Cardiac muscle cell (in vitro differentiated cells and primary cell): ENCODE measurements around the gene TGFBR1. TPM values are rescaled to one million over a fixed set of nuclear protein-coding genes. Genes with fewer than 3 reads are reported as not detected.

Experiments
- DNase-seq, 2 donors: peaks; one replicate each; pipeline versions ENCODE4 v3.0.0 to v3.0.0-alpha.2; 2010 to 2017; ENCODE audit warnings: low read depth in 1 of 2, low spot score in 1 of 2
- H3K27ac ChIP-seq: fragments of 200-600 bp; sonication (generic); 2 replicates; pipeline ENCODE4 v1.5.1; 2016
- H3K27me3 ChIP-seq: fragments of 200-600 bp; sonication (generic); 2 replicates; pipeline ENCODE4 v1.6.0; 2016; ENCODE audit warnings: control low read depth
- H3K36me3 ChIP-seq: fragments of 200-600 bp; sonication (generic); 2 replicates; pipeline ENCODE4 v1.5.1; 2016; ENCODE audit warnings: control low read depth
- H3K4me1 ChIP-seq: fragments of 200-600 bp; sonication (generic); 2 replicates; pipeline ENCODE4 v1.8.1; 2017; ENCODE audit warnings: low read depth, mild to moderate bottlenecking, mixed run types
- H3K4me3 ChIP-seq: fragments of 200-600 bp; sonication (generic); 2 replicates; pipeline ENCODE4 v1.5.1; 2016; ENCODE audit warnings: mild to moderate bottlenecking
- H3K9me3 ChIP-seq: fragments of 200-600 bp; sonication (generic); 2 replicates; pipeline ENCODE4 v1.5.1; 2017; ENCODE audit warnings: low read depth, mild to moderate bottlenecking, control low read depth
- polyA plus RNA-seq: library from polyadenylated mRNA; unstranded; fragments of >200 nt; fragmentation: Nextera tagmentation; extraction: Ambion mirVana; gene quantifications from 2 replicates; pipeline ENCODE4 v1.2.1, GENCODE V29; 2016
- total RNA-seq: library from RNA; depleted of rRNA; stranded (reverse); fragments of >200 nt; gene quantifications from 2 replicates; pipeline ENCODE4 v1.2.3, GENCODE V29; 2016
- TF ChIP-seq, protein P1 (sequence below): IDR thresholded peaks from 2 replicates; pipeline ENCODE4 v1.5.1; 2012; ENCODE audit warnings: low read depth, mild to moderate bottlenecking, low read length

TGFBR1 gene
- total and polyA plus RNA-seq, 2 experiments from 2014 or later, result 11.1 to 17.2 TPM

DNA sequence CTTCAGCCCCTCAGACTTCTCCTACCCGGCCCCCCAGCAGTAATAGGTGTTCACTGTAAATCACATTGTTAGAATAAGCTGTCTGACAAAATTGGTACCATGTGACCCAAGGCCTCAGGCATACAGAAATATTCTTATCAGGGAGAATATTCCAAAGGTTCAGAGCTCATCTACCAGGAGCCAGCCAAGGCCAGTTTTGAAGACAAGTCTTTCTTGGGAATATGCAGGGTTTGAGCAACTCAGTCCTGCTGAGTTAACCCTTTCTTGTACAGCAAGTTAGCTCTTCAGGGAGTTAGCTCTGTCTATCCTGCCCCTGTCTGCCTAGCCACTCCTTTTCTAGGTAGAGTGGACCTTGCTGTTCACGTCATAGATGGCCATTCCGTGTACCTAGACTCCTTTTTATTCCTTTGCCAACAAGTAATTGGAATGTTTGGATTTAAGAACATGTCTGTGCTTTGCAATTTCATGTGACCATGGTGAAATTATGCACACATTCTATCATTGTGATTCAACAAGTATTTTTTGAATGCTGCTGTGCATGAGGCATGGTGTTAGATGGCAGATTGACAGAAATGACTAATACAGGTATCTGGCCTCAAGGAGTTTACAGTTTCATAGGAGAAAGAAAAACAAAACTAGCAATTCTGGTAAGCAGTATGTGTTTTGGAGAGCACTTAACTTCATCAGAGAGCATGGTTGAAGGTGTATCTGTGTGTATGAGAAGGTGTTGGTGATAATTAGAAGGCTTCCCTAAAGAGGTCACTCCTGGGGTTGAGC is 22.6 kb downstream of the TGFBR1 start:
- Histone ChIP-seq H3K27me3 (no peaks in the 10 kb centered on the region), H3K9me3 (no peaks in the 10 kb centered on the region), H3K4me1 (peaks cover 15% of the 10 kb centered on the region), H3K36me3 (no peaks in the 10 kb centered on the region), H3K27ac (no peak overlapping the region), H3K4me3 (no peak overlapping the region)
- DNase-seq, result no peak
- TF ChIP-seq, protein P1, sequence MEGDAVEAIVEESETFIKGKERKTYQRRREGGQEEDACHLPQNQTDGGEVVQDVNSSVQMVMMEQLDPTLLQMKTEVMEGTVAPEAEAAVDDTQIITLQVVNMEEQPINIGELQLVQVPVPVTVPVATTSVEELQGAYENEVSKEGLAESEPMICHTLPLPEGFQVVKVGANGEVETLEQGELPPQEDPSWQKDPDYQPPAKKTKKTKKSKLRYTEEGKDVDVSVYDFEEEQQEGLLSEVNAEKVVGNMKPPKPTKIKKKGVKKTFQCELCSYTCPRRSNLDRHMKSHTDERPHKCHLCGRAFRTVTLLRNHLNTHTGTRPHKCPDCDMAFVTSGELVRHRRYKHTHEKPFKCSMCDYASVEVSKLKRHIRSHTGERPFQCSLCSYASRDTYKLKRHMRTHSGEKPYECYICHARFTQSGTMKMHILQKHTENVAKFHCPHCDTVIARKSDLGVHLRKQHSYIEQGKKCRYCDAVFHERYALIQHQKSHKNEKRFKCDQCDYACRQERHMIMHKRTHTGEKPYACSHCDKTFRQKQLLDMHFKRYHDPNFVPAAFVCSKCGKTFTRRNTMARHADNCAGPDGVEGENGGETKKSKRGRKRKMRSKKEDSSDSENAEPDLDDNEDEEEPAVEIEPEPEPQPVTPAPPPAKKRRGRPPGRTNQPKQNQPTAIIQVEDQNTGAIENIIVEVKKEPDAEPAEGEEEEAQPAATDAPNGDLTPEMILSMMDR, result no peak

DNA sequence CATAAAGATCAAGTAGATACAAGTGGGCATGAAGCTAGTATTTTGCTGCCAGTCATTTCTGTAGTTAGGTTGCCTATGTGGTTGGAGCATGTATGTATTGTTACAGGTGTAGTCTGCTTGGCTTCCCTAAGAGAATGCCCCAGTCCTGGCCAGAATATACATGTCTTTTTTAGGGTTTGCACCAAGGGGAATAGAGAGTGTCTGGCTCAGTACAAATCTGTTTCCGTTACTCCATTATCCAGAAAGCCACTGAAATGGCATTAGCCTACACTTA is 23.2 kb downstream of the TGFBR1 start:
- no peak for DNase-seq
- Histone ChIP-seq H3K9me3 (no peaks in the 10 kb centered on the region), H3K27me3 (no peaks in the 10 kb centered on the region), H3K27ac (no peak overlapping the region), H3K4me1 (peaks cover 15% of the 10 kb centered on the region), H3K4me3 (no peak overlapping the region), H3K36me3 (no peaks in the 10 kb centered on the region)
- TF ChIP-seq, protein P1, result no peak

DNA sequence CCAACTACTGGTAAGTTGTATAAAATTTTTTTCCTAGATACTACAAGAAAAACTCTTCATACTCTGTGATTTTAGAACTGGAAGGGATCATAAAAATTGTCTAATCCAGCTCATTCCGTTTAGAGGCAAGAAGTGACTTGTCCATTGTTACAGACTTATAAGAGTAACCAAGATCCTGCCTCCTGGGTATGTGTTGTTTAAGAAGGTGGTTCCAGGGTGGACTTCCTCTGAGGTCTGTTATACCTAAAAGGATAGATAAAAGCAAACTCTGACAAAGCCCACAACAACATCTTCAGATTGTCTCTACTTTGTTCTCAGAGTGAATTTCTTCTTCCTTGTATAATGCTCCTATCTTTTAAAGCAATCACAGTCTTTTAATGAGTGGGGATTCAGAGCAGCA is 24.2 kb downstream of the TGFBR1 start:
- peaks cover 15% of the 10 kb centered on the region for H3K4me1 ChIP-seq
- H3K27ac ChIP-seq, result no peak overlapping the region
- TF ChIP-seq, protein P1, result no peak
- H3K4me3 ChIP-seq, result no peak overlapping the region
- no peaks in the 10 kb centered on the region for H3K9me3 ChIP-seq
- DNase-seq, result no peak
- H3K36me3 ChIP-seq, result no peaks in the 10 kb centered on the region
- H3K27me3 ChIP-seq, result no peaks in the 10 kb centered on the region

DNA sequence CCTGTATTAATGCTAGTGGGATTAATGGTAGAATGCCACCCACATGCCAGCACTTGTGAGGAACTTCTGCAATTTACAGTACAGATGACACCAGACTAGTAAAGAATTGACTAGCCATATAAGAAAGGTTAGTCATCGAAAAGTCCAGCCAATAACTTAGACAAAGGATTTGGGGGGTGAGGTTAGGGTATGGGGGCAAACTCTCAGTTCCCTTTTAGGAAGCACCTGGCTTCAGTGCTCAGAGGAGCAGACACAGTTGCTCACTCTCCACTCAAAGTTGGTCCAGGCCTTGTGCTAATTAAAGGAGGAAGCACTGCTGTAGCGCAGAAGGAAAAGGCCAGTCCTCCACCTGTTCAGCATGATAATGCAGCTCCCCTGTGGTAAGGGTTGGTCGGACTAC is 25.2 kb downstream of the TGFBR1 start:
- Histone ChIP-seq H3K27ac (no peak overlapping the region), H3K4me1 (peaks cover 15% of the 10 kb centered on the region), H3K9me3 (no peaks in the 10 kb centered on the region), H3K27me3 (no peaks in the 10 kb centered on the region), H3K36me3 (no peaks in the 10 kb centered on the region), H3K4me3 (no peak overlapping the region)
- TF ChIP-seq, protein P1, result no peak
- no peak for DNase-seq

DNA sequence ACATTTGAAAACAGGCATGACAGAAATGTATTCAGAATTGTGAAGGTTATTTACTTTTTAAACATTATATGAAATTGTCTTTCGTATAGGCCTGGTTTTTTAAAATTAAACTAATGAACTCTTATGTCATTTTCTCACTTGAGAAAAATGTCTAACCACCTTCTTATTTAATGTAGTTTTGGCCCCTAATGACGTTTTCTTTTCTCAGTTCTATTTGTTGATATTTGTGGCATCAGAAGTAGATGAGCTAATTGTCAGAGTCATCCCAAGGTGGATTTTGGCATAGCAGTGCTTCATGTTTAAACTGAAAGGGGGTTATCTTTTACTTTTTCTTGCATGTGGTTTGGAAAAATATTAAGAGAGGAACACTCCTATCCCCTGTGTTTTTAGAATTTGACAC is 28.2 kb downstream of the TGFBR1 start:
- H3K27ac ChIP-seq, result no peak overlapping the region
- peaks cover 5% of the 10 kb centered on the region for H3K36me3 ChIP-seq
- no peak overlapping the region for H3K4me3 ChIP-seq
- H3K27me3 ChIP-seq, result no peaks in the 10 kb centered on the region
- no peaks in the 10 kb centered on the region for H3K9me3 ChIP-seq
- TF ChIP-seq, protein P1, result no peak
- no peak for DNase-seq
- peaks cover 15% of the 10 kb centered on the region for H3K4me1 ChIP-seq

DNA sequence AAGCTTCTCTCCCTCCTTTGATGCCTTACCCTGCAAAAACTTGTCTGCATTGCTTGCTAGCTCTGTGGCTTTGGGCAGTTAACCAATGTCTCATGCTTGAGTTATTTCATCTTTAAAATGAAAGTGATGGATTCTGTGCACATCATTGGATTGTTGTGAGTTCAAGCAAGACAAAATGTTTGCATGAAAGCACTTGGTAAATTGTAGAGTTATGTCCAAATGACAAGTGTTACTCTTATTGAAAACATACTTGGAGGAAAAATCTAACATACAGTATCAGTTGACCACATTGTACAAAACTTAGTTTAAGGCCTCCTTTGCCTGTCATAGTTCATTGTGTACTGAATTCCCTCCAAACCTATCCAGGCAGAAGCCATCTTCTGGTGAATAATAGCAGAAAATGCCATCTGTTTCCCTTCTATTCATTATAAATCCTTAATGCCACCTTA is 30.0 kb downstream of the TGFBR1 start:
- Histone ChIP-seq H3K27me3 (no peaks in the 10 kb centered on the region), H3K4me3 (no peak overlapping the region), H3K27ac (no peak overlapping the region), H3K36me3 (peaks cover 8% of the 10 kb centered on the region), H3K9me3 (no peaks in the 10 kb centered on the region), H3K4me1 (peaks cover 11% of the 10 kb centered on the region)
- TF ChIP-seq, protein P1, result no peak
- peak in 1 of 2 donors; percentile 53 for DNase-seq
